Endothelial cell (in vitro differentiated cells): ENCODE data around the gene ZNF319. TPM values are rescaled to one million over a fixed set of nuclear protein-coding genes. Genes with fewer than 3 reads are reported as not detected.

Experiments used
- DNase-seq: peaks from one replicate; pipeline ENCODE4 v3.0.0; 2021; ENCODE audit warnings: low spot score
- H3K27ac Mint-ChIP-seq: one replicate; pipeline ENCODE4 v1.8.0; 2021; ENCODE audit warnings: mixed read lengths, inconsistent platforms; ENCODE audit not compliant: unreplicated experiment
- H3K27me3 Mint-ChIP-seq: one replicate; pipeline ENCODE4 v1.8.0; 2021; ENCODE audit warnings: mild to moderate bottlenecking, moderate library complexity, mixed read lengths, inconsistent platforms; ENCODE audit not compliant: unreplicated experiment
- H3K36me3 Mint-ChIP-seq: one replicate; pipeline ENCODE4 v1.8.0; 2021; ENCODE audit warnings: mild to moderate bottlenecking, low read depth, mixed read lengths, inconsistent platforms; ENCODE audit not compliant: unreplicated experiment
- H3K4me1 Mint-ChIP-seq: one replicate; pipeline ENCODE4 v1.8.0; 2021; ENCODE audit warnings: mild to moderate bottlenecking, mixed read lengths, inconsistent platforms; ENCODE audit not compliant: unreplicated experiment
- H3K4me3 Mint-ChIP-seq: one replicate; pipeline ENCODE4 v1.8.0; 2021; ENCODE audit warnings: mild to moderate bottlenecking, mixed read lengths, inconsistent platforms; ENCODE audit not compliant: unreplicated experiment
- H3K9me3 Mint-ChIP-seq: one replicate; pipeline ENCODE4 v1.8.0; 2021; ENCODE audit warnings: mixed read lengths, inconsistent platforms; ENCODE audit not compliant: unreplicated experiment
- CTCF ChIP-seq: fragments of 200-600 bp; sonication (generic); IDR thresholded peaks from one replicate; pipeline ENCODE4 v1.5.0; 2021; ENCODE audit warnings: antibody characterized with exemption; ENCODE audit not compliant: unreplicated experiment
- total RNA-seq: library from RNA; stranded (reverse); fragmentation: NEBNext Ultra II Directional; extraction: Animal tissue kit (Norgen Biotek cat#: 25700); gene quantifications from one replicate; pipeline ENCODE4 v1.2.1, GENCODE V29; 2021; ENCODE audit not compliant: unreplicated experiment

The ZNF319 gene
- total RNA-seq, 1 donor from 2014 or later: 16.1 TPM

- H3K4me1 Mint-ChIP-seq: peaks cover 18% of the 10 kb centered on the region
- peaks cover 4% of the 10 kb centered on the region for H3K36me3 Mint-ChIP-seq
- H3K4me3 Mint-ChIP-seq: no peak overlapping the region
- no peak for TF ChIP-seq CTCF
- peaks cover 2% of the 10 kb centered on the region for H3K27me3 Mint-ChIP-seq
- no peaks in the 10 kb centered on the region for H3K9me3 Mint-ChIP-seq
- no peak overlapping the region for H3K27ac Mint-ChIP-seq
- no peak for DNase-seq
Measured at GRCh38 chr16:58016840-58017446, 16.5 kb upstream of the ZNF319 start.

- peaks cover 29% of the 10 kb centered on the region for H3K4me1 Mint-ChIP-seq
- H3K27me3 Mint-ChIP-seq: peaks cover 2% of the 10 kb centered on the region
Measured at GRCh38 chr16:58013201-58013956, 12.9 kb upstream of the ZNF319 start.

GRCh38 chr16:58012481-58012880 is 12.0 kb upstream of the ZNF319 start:
- peak overlapping the region; percentile 80 for H3K27ac Mint-ChIP-seq
- peaks cover 2% of the 10 kb centered on the region for H3K27me3 Mint-ChIP-seq
- peak; percentile 48 for DNase-seq
- H3K36me3 Mint-ChIP-seq: peaks cover 14% of the 10 kb centered on the region
- H3K9me3 Mint-ChIP-seq: no peaks in the 10 kb centered on the region
- no peak for TF ChIP-seq CTCF
- H3K4me1 Mint-ChIP-seq: peaks cover 29% of the 10 kb centered on the region
- no peak overlapping the region for H3K4me3 Mint-ChIP-seq

More at GRCh38 chr16:58013201-58013956, 12.9 kb upstream of the ZNF319 start:
- no peaks in the 10 kb centered on the region for H3K9me3 Mint-ChIP-seq
- H3K36me3 Mint-ChIP-seq: peaks cover 14% of the 10 kb centered on the region
- no peak for DNase-seq
- H3K4me3 Mint-ChIP-seq: no peak overlapping the region
- TF ChIP-seq CTCF: no peak
- peak overlapping the region; percentile 80 for H3K27ac Mint-ChIP-seq

GRCh38 chr16:58011652-58012051 is 11.2 kb upstream of the ZNF319 start:
- H3K4me3 Mint-ChIP-seq: peak overlapping the region; percentile 50
- peak; percentile 9 for TF ChIP-seq CTCF
- H3K27ac Mint-ChIP-seq: peak overlapping the region; percentile 71
- no peaks in the 10 kb centered on the region for H3K9me3 Mint-ChIP-seq
- peaks cover 29% of the 10 kb centered on the region for H3K4me1 Mint-ChIP-seq
- peaks cover 20% of the 10 kb centered on the region for H3K36me3 Mint-ChIP-seq
- peaks cover 2% of the 10 kb centered on the region for H3K27me3 Mint-ChIP-seq
- DNase-seq: no peak

GRCh38 chr16:58010886-58011285 is 10.4 kb upstream of the ZNF319 start:
- Mint-ChIP-seq H3K4me3 (no peak overlapping the region), H3K36me3 (peaks cover 24% of the 10 kb centered on the region), H3K27ac (no peak overlapping the region), H3K27me3 (peaks cover 2% of the 10 kb centered on the region), H3K4me1 (peaks cover 29% of the 10 kb centered on the region), H3K9me3 (no peaks in the 10 kb centered on the region)
- TF ChIP-seq CTCF: no peak
- no peak for DNase-seq
